ENCODE data around the gene LEFTY1. TPM values are rescaled to one million over a fixed set of nuclear protein-coding genes. Genes with fewer than 3 reads are reported as not detected.

Gene LEFTY1
- total and polyA plus RNA-seq, 9 of the 15 experiments (the other 6 are each of a cell fraction or from before 2014, with no cell fraction given): 0.07 to 0.24 (median 0.17) TPM; not detected in 5

DNA sequence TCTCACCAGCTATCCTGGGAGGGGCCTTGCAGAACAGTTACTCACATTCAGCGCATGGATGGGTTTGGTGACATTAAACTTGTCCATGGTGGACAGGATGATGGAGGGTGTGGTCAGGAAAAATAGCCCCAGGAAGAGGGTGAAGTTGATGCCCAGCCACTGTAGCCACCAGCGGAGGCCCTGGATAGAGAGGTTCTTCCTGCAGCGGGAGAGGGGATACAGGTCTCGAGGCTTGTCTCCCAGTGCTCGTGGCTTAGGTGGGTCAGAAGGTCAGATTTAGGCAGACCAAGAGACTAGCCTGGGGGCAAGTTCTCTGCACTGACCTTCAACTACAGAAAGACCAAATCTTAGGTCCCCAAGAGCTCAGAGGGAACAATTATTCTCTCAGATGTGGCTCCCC, 29.8 kb downstream of the LEFTY1 start:
- peaks cover 88% of the 10 kb centered on the region; the same call in 2 of the 3 replicates for H3K36me3 ChIP-seq (ENCODE audit: control insufficient read depth, insufficient read depth, low read length)
- POLR2A ChIA-PET: interaction anchor here (0.7 to 2.0 kb wide), 3 partner anchors 9 to 113 kb away, joined by 3 to 8 read pairs (median 6); partner anchors contain the start of gene TMEM63A
- H3K79me2 ChIP-seq (ENCODE audit: control insufficient read depth, insufficient read depth, low read length): no peaks in the 10 kb centered on the region
- no peaks in the 10 kb centered on the region for H4K20me1 ChIP-seq (replicated peaks; ENCODE audit: control insufficient read depth, insufficient read depth, low read length)
- H3K27ac ChIP-seq (ENCODE audit: extremely low read depth, low read depth, low read length): no peak overlapping the region
- TF ChIP-seq CHCHD3 (CRISPR knock-in tag; IDR thresholded peaks at IDR 0.05) (no peak), NFE2L1 (tag; IDR thresholded peaks at IDR 0.05; ENCODE audit: borderline replicate concordance, low read depth) (no peak), NR2C1 (IDR thresholded peaks at IDR 0.05) (no peak), NR2C1 (tag; IDR thresholded peaks at IDR 0.05) (no peak), TCFL5 (CRISPR knock-in tag; conservative IDR thresholded peaks at IDR 0.05) (no peak), ZKSCAN3 (CRISPR knock-in tag; IDR thresholded peaks at IDR 0.05) (no peak), ZNF384 (IDR thresholded peaks at IDR 0.05; ENCODE audit: low read depth, low read length) (no peak)
- TF ChIP-seq, protein P1, sequence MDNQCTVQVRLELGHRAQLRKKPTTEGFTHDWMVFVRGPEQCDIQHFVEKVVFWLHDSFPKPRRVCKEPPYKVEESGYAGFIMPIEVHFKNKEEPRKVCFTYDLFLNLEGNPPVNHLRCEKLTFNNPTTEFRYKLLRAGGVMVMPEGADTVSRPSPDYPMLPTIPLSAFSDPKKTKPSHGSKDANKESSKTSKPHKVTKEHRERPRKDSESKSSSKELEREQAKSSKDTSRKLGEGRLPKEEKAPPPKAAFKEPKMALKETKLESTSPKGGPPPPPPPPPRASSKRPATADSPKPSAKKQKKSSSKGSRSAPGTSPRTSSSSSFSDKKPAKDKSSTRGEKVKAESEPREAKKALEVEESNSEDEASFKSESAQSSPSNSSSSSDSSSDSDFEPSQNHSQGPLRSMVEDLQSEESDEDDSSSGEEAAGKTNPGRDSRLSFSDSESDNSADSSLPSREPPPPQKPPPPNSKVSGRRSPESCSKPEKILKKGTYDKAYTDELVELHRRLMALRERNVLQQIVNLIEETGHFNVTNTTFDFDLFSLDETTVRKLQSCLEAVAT (IDR thresholded peaks at IDR 0.05): no peak
- TF ChIP-seq, protein P2, sequence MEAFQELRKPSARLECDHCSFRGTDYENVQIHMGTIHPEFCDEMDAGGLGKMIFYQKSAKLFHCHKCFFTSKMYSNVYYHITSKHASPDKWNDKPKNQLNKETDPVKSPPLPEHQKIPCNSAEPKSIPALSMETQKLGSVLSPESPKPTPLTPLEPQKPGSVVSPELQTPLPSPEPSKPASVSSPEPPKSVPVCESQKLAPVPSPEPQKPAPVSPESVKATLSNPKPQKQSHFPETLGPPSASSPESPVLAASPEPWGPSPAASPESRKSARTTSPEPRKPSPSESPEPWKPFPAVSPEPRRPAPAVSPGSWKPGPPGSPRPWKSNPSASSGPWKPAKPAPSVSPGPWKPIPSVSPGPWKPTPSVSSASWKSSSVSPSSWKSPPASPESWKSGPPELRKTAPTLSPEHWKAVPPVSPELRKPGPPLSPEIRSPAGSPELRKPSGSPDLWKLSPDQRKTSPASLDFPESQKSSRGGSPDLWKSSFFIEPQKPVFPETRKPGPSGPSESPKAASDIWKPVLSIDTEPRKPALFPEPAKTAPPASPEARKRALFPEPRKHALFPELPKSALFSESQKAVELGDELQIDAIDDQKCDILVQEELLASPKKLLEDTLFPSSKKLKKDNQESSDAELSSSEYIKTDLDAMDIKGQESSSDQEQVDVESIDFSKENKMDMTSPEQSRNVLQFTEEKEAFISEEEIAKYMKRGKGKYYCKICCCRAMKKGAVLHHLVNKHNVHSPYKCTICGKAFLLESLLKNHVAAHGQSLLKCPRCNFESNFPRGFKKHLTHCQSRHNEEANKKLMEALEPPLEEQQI (IDR thresholded peaks at IDR 0.05): no peak
- FAIRE-seq (no peak), ATAC-seq (no peak), DNase-seq (ENCODE audit: extremely low read depth in 1 of 4, low spot score in 3 of 4) (no peak)
- H3K4me2 ChIP-seq (ENCODE audit: insufficient read depth, low read length): no peak overlapping the region
- 90% methylated on average over 5 of the region's 5 CpGs for WGBS (ENCODE audit: insufficient coverage, low coverage, missing lambda C conversion rate)
- H3K9me1 ChIP-seq (ENCODE audit: control insufficient read depth, insufficient read depth, low read length): no peaks in the 10 kb centered on the region
- no peak overlapping the region for H2AFZ ChIP-seq (ENCODE audit: low read depth, low read length)
- no TSS peak for BruUV-seq (replicated peaks)
- no peaks in the 10 kb centered on the region for H3K9me3 ChIP-seq (replicated peaks; ENCODE audit: control insufficient read depth, insufficient read depth, low read depth, low read length)
- CTCF ChIA-PET (ENCODE audit: low intra/inter-chr PET ratio): interaction anchor here (0.6 kb wide), 1 partner anchor 367 kb away, joined by 4 read pairs; no protein-coding TSS in a partner anchor
- intact Hi-C loops (cut with micrococcal nuclease): no loop called here
- H3K9ac ChIP-seq (ENCODE audit: insufficient read depth in 1 of 2, low read depth in 2 of 2, low read length in 2 of 2): no peak overlapping the region
- in situ Hi-C loops (cut with MboI): no loop called here
- no peaks in the 10 kb centered on the region for H3K27me3 ChIP-seq (ENCODE audit: control insufficient read depth in 2 of 2, insufficient read depth in 2 of 2, low read length in 2 of 2)
- H3K4me1 ChIP-seq (replicated peaks in 1 of 2; ENCODE audit: control insufficient read depth in 2 of 2, insufficient read depth in 2 of 2, low read length in 2 of 2): no peaks in the 10 kb centered on the region
- no peak overlapping the region for H3K4me3 ChIP-seq

Data from K562 (cell line).